H1 (cell line): Measurements from ENCODE around the gene CDHR2. TPM values are rescaled to one million over a fixed set of nuclear protein-coding genes. Genes with fewer than 3 reads are reported as not detected.
A peak's percentile ranks its signal among the peaks of the same experiment; 100 is the strongest.

Experiments used
- BACH1 ChIP-seq: IDR thresholded peaks from 2 replicates; pipeline ENCODE4 v1.6.1; 2012; ENCODE audit warnings: low read length, improper control_type of control experiment
- GTF2F1 ChIP-seq: IDR thresholded peaks from 2 replicates; pipeline ENCODE4 v1.6.1; 2012; ENCODE audit warnings: low read depth, low read length, improper control_type of control experiment, borderline replicate concordance
- HDAC2 ChIP-seq, 2 experiments: fragments of 300-600 bp in 1 of 2; sonication (generic) in 1 of 2; IDR thresholded peaks; 2 replicates each; pipeline ENCODE4 v1.6.1; 2011 to 2012; ENCODE audit warnings: low read depth in 2 of 2, low read length in 2 of 2, mild to moderate bottlenecking in 2 of 2, moderate library complexity in 2 of 2, borderline replicate concordance in 1 of 2, inconsistent platforms in 1 of 2
- KDM4A ChIP-seq: IDR thresholded peaks from one replicate; pipeline ENCODE4 v1.7.1; 2012; ENCODE audit warnings: low read depth, mild to moderate bottlenecking, moderate library complexity, low read length, inconsistent platforms; ENCODE audit not compliant: severe bottlenecking
- NRF1 ChIP-seq: IDR thresholded peaks from 2 replicates; pipeline ENCODE4 v1.6.1; 2011; ENCODE audit warnings: mild to moderate bottlenecking, low read depth, low read length, improper control_type of control experiment
- PHF8 ChIP-seq: fragments of 200-600 bp; sonication (generic); conservative IDR thresholded peaks from 2 replicates; pipeline ENCODE4 v1.7.1; 2012; ENCODE audit warnings: low read depth, mild to moderate bottlenecking, inconsistent platforms, low read length, moderate library complexity
- POLR2AphosphoS5 ChIP-seq: IDR thresholded peaks from 2 replicates; pipeline ENCODE4 v1.6.1; 2011; ENCODE audit warnings: low read depth, low read length
- SUZ12 ChIP-seq: fragments of 200-600 bp; sonication (generic); IDR thresholded peaks from 2 replicates; pipeline ENCODE4 v1.6.1; 2012; ENCODE audit warnings: mild to moderate bottlenecking, inconsistent platforms, low read length, moderate library complexity, mixed read lengths
- polyA plus RNA-seq, 7 experiments: library from polyadenylated mRNA; depleted of rRNA in 3 of 7; stranded (reverse) in 5 of 7; unstranded in 2 of 7; fragments of >200 nt in 5 of 7; fragments of 200-250 nt in 2 of 7; gene quantifications; 1 replicate in 5 of 7; 2 replicates in 1 of 7; 4 replicates in 1 of 7; pipeline versions ENCODE4 v1.2.1 to v1.2.3, GENCODE V29; 2011 to 2013; ENCODE audit warnings: missing spikeins in 2 of 7, mixed read lengths in 2 of 7
- total RNA-seq: library from RNA; stranded (reverse); fragmentation: NEBNext Ultra II Directional; extraction: Animal tissue kit (Norgen Biotek cat#: 25700); gene quantifications from 2 replicates; pipeline ENCODE4 v1.2.1, GENCODE V29; 2021

Gene CDHR2
- total and polyA plus RNA-seq, 2 of the 8 experiments (the other 6 are each of a cell fraction or from before 2014, with no cell fraction given), result 0.02 to 0.43 TPM

- peak in 1 of 2 experiments; percentile 72; a peak in 2 of 4 replicates for TF ChIP-seq HDAC2 (IDR thresholded peaks at IDR 0.05; ENCODE audit: borderline replicate concordance in 1 of 2, low read depth in 2 of 2, low read length in 2 of 2)
- no peak for TF ChIP-seq GTF2F1
- TF ChIP-seq BACH1, result peak; percentile 89
- no peak for TF ChIP-seq PHF8
- TF ChIP-seq KDM4A, result peak; percentile 77
- TF ChIP-seq SUZ12, result peak; percentile 73; the same call in 1 of the 2 replicates
- TF ChIP-seq NRF1, result no peak
- TF ChIP-seq POLR2AphosphoS5, result no peak
- TF ChIP-seq, all 59 proteins: peak for 8
Measured at GRCh38 chr5:176619569-176620332, 70.6 kb downstream of the CDHR2 start (continued).
